WTC11 (cell line): ENCODE measurements around the gene ADAM22.

ENCODE experiments used
- CTCF ChIP-seq: fragments of 200-600 bp; IDR thresholded peaks from 2 replicates; pipeline ENCODE4 v1.8.0; 2022; ENCODE audit warnings: antibody characterized with exemption
- USF2 ChIP-seq: sonication (generic); formaldehyde crosslinking; IDR thresholded peaks from 2 replicates; pipeline ENCODE4 v1.8.1; 2023; ENCODE audit warnings: mild to moderate bottlenecking, missing genetic modification reagents, moderate library complexity
- ZNF121 ChIP-seq: sonication (generic); formaldehyde crosslinking; IDR thresholded peaks from 2 replicates; pipeline ENCODE4 v1.8.0; 2023; ENCODE audit warnings: missing genetic modification reagents

DNA sequence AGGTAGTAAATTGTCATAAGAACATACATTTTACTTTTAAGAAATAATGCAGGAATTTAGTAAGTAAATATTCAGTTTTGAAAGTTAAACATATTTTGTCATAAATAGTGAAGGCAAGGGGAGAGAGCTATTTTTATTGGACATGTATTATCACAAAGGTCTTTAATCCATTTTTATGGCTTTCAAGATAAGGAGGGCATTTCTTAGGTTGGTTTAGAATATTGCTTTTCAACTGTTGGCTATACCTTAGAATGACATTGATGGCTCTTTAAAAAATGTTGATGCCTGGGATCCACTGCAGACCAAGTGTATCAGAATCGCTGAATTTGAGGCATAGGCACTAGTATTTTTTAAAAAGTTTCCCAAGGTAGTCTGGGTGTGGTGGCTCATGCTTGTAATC is 34.0 kb downstream of the ADAM22 start:
- TF ChIP-seq CTCF = no peak
- TF ChIP-seq ZNF121 (CRISPR knock-in tag) = no peak
- TF ChIP-seq USF2 = no peak
